Aortic smooth muscle cell (primary cell): ENCODE measurements around the gene TRAP1. TPM values are rescaled to one million over a fixed set of nuclear protein-coding genes. Genes with fewer than 3 reads are reported as not detected.

Source experiments
- total RNA-seq: library from RNA; depleted of rRNA; stranded (reverse); fragments of >200 nt; gene quantifications from 2 replicates; pipeline ENCODE4 v1.2.3, GENCODE V29; 2014

TRAP1 gene
- 43.7 and 54.4 TPM in 2 replicates for total RNA-seq

DNA sequence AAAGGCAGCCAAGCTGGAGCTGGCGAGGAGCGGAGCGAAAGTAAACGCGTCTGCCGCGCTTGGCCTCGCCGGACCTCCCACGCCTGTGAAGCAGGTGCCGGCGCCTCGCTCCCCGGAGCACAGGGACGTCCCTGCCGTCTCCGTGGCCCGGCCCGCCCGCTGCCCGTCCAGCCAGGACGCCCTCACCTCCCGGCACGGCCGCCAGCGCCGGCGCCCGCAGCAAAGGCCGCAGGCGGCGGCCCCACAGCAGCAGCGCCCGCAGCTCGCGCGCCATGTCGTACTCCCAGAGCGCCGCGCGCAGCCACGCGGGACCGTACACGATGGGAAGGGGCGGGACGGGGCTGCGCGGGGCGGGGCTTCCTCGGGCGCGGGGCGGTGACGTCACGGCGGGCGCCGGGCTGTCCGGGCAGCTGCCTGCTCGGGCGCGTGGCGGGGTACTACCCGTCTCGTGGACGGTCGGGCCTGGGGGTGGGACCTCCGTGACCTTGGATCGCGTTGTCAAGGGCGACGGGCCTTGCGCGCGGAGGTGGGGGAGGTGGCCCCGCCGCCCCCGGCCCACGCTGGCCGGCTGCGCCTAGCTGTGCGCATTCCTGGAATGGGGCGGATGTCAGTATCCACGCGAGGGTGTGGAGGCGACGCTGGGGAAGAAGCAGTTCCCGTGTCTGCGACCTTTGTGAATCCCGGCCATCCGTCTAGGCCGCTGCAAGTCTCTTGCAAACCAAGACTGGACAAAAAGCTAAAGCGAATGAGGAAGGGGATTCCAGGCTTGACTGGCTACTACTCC, at the start of gene TRAP1:
TSS of gene TRAP1 (minus strand) at position 290 of the 784 bp plus-strand sequence. CDS start at position 274, 16 bp downstream.

GRCh38 chr16:3654249-3654991, 62.9 kb downstream of the TRAP1 start, which contains the start of gene DNASE1:
Gene DNASE1 (plus strand): TSS chr16:3654691. CDS start chr16:3655374, 683 bp downstream.

GRCh38 chr16:3611146-3611975, 106.0 kb downstream of the TRAP1 start, which contains the start of gene SLX4:
Gene SLX4 (minus strand): TSS chr16:3611606. CDS start chr16:3608964, 2,642 bp downstream.

Other genes with a start within 250 kb of the TRAP1 start
- gene C16orf90, start 222.0 kb downstream of the TRAP1 start, total RNA-seq, result not detected in 2 replicates
- gene CLUAP1, start 216.5 kb downstream of the TRAP1 start, total RNA-seq, result 25.5 and 33.8 TPM in 2 replicates
- 0.06 and 0.13 TPM in 2 replicates for gene NLRC3, start 140.1 kb downstream of the TRAP1 start, total RNA-seq
- 2.6 and 2.9 TPM in 2 replicates for gene SLX4, start 105.9 kb downstream of the TRAP1 start, total RNA-seq
- gene DNASE1, start 62.8 kb downstream of the TRAP1 start, total RNA-seq, result 11.6 and 15.4 TPM in 2 replicates
- gene CREBBP, start 163.2 kb upstream of the TRAP1 start, total RNA-seq, result 15.1 and 27.0 TPM in 2 replicates